ENCODE data around the gene SRCAP. TPM values are rescaled to one million over a fixed set of nuclear protein-coding genes. Genes with fewer than 3 reads are reported as not detected.

The SRCAP gene
- polyA plus RNA-seq, 2 donors, result 4.9 to 20.9 TPM

- Histone ChIP-seq H3K4me3 (ENCODE audit: low read depth in 1 of 2, low read length in 2 of 2) (peak overlapping the region in 1 of 2 donors; percentile 94), H3K36me3 (ENCODE audit: control insufficient read depth in 2 of 2, insufficient read depth in 2 of 2, low read length in 1 of 2) (peaks cover 2 to 19% of the 10 kb centered on the region in 2 donors), H3K27ac (ENCODE audit: low read depth in 2 of 2, low read length in 1 of 2) (peak overlapping the region in 1 of 2 donors; percentile 14), H3K27me3 (ENCODE audit: control insufficient read depth in 1 of 2, insufficient read depth in 2 of 2, low read length in 2 of 2) (no peaks in the 10 kb centered on the region), H3K9me3 (ENCODE audit: control insufficient read depth in 2 of 2, insufficient read depth in 1 of 2, low read depth in 1 of 2, low read length in 1 of 2) (no peaks in the 10 kb centered on the region), H3K4me1 (ENCODE audit: control insufficient read depth in 2 of 2, insufficient read depth in 2 of 2, low read length in 1 of 2) (peaks cover 0 to 1% of the 10 kb centered on the region in 2 donors)
- 71% methylated on average over 7 of the region's 7 CpGs for WGBS, 2 donors
These were observed 86.4 kb downstream of the SRCAP start for GRCh38 chr16:30785126-30786106.

GRCh38 chr16:30786115-30786935 is 87.4 kb downstream of the SRCAP start:
- Histone ChIP-seq H3K4me3 (ENCODE audit: low read depth in 1 of 2, low read length in 2 of 2) (peak overlapping the region; percentile 81 to 94), H3K4me1 (ENCODE audit: control insufficient read depth in 2 of 2, insufficient read depth in 2 of 2, low read length in 1 of 2) (peaks cover 0 to 1% of the 10 kb centered on the region in 2 donors), H3K36me3 (ENCODE audit: control insufficient read depth in 2 of 2, insufficient read depth in 2 of 2, low read length in 1 of 2) (peaks cover 2 to 19% of the 10 kb centered on the region in 2 donors), H3K27me3 (ENCODE audit: control insufficient read depth in 1 of 2, insufficient read depth in 2 of 2, low read length in 2 of 2) (no peaks in the 10 kb centered on the region), H3K9me3 (ENCODE audit: control insufficient read depth in 2 of 2, insufficient read depth in 1 of 2, low read depth in 1 of 2, low read length in 1 of 2) (no peaks in the 10 kb centered on the region), H3K27ac (ENCODE audit: low read depth in 2 of 2, low read length in 1 of 2) (peak overlapping the region; percentile 57 to 66)
- 4 to 10% methylated on average over 35 to 57 of the region's 57 CpGs for WGBS, 2 donors

- 1% methylated on average over 33 to 37 of the region's 37 CpGs for WGBS, 2 donors
- Histone ChIP-seq H3K4me3 (ENCODE audit: low read depth in 1 of 2, low read length in 2 of 2) (peak within 1 kb of the TSS; percentile 81 to 94), H3K36me3 (ENCODE audit: control insufficient read depth in 2 of 2, insufficient read depth in 2 of 2, low read length in 1 of 2) (peaks cover 2 to 19% of the 10 kb centered on the region in 2 donors), H3K9me3 (ENCODE audit: control insufficient read depth in 2 of 2, insufficient read depth in 1 of 2, low read depth in 1 of 2, low read length in 1 of 2) (no peaks in the 10 kb centered on the region), H3K27me3 (ENCODE audit: control insufficient read depth in 1 of 2, insufficient read depth in 2 of 2, low read length in 2 of 2) (no peaks in the 10 kb centered on the region), H3K27ac (ENCODE audit: low read depth in 2 of 2, low read length in 1 of 2) (peak within 1 kb of the TSS; percentile 57 to 66), H3K4me1 (ENCODE audit: control insufficient read depth in 2 of 2, insufficient read depth in 2 of 2, low read length in 1 of 2) (peaks cover 0 to 1% of the 10 kb centered on the region in 2 donors)
These were observed 88.1 kb downstream of the SRCAP start, which contains the start of gene ZNF629 for GRCh38 chr16:30786936-30787612. Gene ZNF629, minus strand, starts transcription at chr16:30787205. Its CDS starts 2,723 bp downstream, at chr16:30784482.

GRCh38 chr16:30787613-30788378 is 88.8 kb downstream of the SRCAP start:
- Histone ChIP-seq H3K4me1 (ENCODE audit: control insufficient read depth in 2 of 2, insufficient read depth in 2 of 2, low read length in 1 of 2) (peaks cover 0 to 1% of the 10 kb centered on the region in 2 donors), H3K36me3 (ENCODE audit: control insufficient read depth in 2 of 2, insufficient read depth in 2 of 2, low read length in 1 of 2) (peaks cover 0 to 12% of the 10 kb centered on the region in 2 donors), H3K9me3 (ENCODE audit: control insufficient read depth in 2 of 2, insufficient read depth in 1 of 2, low read depth in 1 of 2, low read length in 1 of 2) (no peaks in the 10 kb centered on the region), H3K4me3 (ENCODE audit: low read depth in 1 of 2, low read length in 2 of 2) (peak overlapping the region; percentile 81 to 94), H3K27me3 (ENCODE audit: control insufficient read depth in 1 of 2, insufficient read depth in 2 of 2, low read length in 2 of 2) (no peaks in the 10 kb centered on the region), H3K27ac (ENCODE audit: low read depth in 2 of 2, low read length in 1 of 2) (peak overlapping the region; percentile 57 to 66)
- WGBS, 2 donors, result 41 to 47% methylated on average over 11 of the region's 11 CpGs

Other genes with a start within 250 kb of the SRCAP start
- gene ITGAL, start 226.4 kb upstream of the SRCAP start, polyA plus RNA-seq, result 1 to 10 TPM; 2.2 to 2.5 TPM
- gene ZNF768, start 172.6 kb upstream of the SRCAP start, polyA plus RNA-seq, result 10 to 100 TPM; 15.2 to 29.4 TPM
- 1 to 10 TPM; 4.4 to 4.5 TPM for gene ZNF747, start 164.3 kb upstream of the SRCAP start, polyA plus RNA-seq
- 1 to 10 TPM; 2.7 to 3.1 TPM for gene ZNF764, start 140.8 kb upstream of the SRCAP start, polyA plus RNA-seq
- gene ZNF688, start 127.5 kb upstream of the SRCAP start, polyA plus RNA-seq, result 10 to 100 TPM in 1 of 2 donors, 1 to 10 TPM in 1; 8.4 to 16.3 TPM
- 1 to 10 TPM; 3.2 to 5.9 TPM for gene ZNF785, start 113.5 kb upstream of the SRCAP start, polyA plus RNA-seq
- gene ZNF689, start 88.8 kb upstream of the SRCAP start, polyA plus RNA-seq, result 1 to 10 TPM; 1.3 to 2.0 TPM
- 10 to 100 TPM; 26.8 to 51.8 TPM for gene PRR14, start 48.2 kb upstream of the SRCAP start, polyA plus RNA-seq
- 10 to 100 TPM; 43.5 to 84.8 TPM for gene FBRS, start 40.7 kb upstream of the SRCAP start, polyA plus RNA-seq
- gene PHKG2, start 49.3 kb downstream of the SRCAP start, polyA plus RNA-seq, result 10 to 100 TPM; 23.2 to 34.8 TPM
- 1 to 10 TPM; 3.5 to 6.2 TPM for gene CFAP119, start 62.9 kb downstream of the SRCAP start, polyA plus RNA-seq
- gene RNF40, start 63.2 kb downstream of the SRCAP start, polyA plus RNA-seq, result 10 to 100 TPM; 39.9 to 64.1 TPM
- gene ZNF629, start 88.0 kb downstream of the SRCAP start, polyA plus RNA-seq, result 1 to 10 TPM; 3.4 to 4.9 TPM
- gene BCL7C, start 194.9 kb downstream of the SRCAP start, polyA plus RNA-seq, result 10 to 100 TPM; 21.8 to 33.9 TPM
- 1 to 10 TPM; 2.2 to 3.3 TPM for gene CTF1, start 197.4 kb downstream of the SRCAP start, polyA plus RNA-seq
- gene FBXL19, start 224.4 kb downstream of the SRCAP start, polyA plus RNA-seq, result 10 to 100 TPM; 10.7 to 35.6 TPM
- 10 to 100 TPM in 1 of 2 donors, 1 to 10 TPM in 1; 8.5 to 11.6 TPM for gene ORAI3, start 249.9 kb downstream of the SRCAP start, polyA plus RNA-seq

All from esophagus (tissue), 2 donors.